Activated CD4-positive, alpha-beta memory T cell treated with anti-CD3 and anti-CD28 coated beads, Interleukin-2, amount 10 ng/mL, durations not matched to agents 7 days and 5 days (primary cell): ENCODE results near the gene INPP5A. TPM values are rescaled to one million over a fixed set of nuclear protein-coding genes. Genes with fewer than 3 reads are reported as not detected.
"Not testable (repeated sequence)": the region's sequence is repeated elsewhere in the genome, so short reads cannot be mapped to it uniquely, and the experiment has no call there.

Experiments used
- CTCF ChIA-PET: fragments of 350-600 bp; sonication (Branson Sonifier 250); formaldehyde crosslinking; loops from one replicate; lab custom pipeline; 2021; ENCODE audit warnings: antibody characterized with exemption, inconsistent platforms; lab: Charles Lee
- POLR2A ChIA-PET: fragments of 350-600 bp; sonication (Branson Sonifier 250); formaldehyde crosslinking; loops from one replicate; lab custom pipeline; 2021; ENCODE audit warnings: antibody characterized with exemption; lab: Charles Lee
- DNase-seq: peaks from one replicate; pipeline ENCODE4 v3.0.0-alpha.2; 2020
- H3K27ac Mint-ChIP-seq: one replicate; pipeline ENCODE4 v1.8.0; 2021; ENCODE audit warnings: mild to moderate bottlenecking, mixed read lengths
- H3K27me3 Mint-ChIP-seq: one replicate; pipeline ENCODE4 v1.8.0; 2021; ENCODE audit warnings: mixed read lengths
- H3K36me3 Mint-ChIP-seq: one replicate; pipeline ENCODE4 v1.8.0; 2021; ENCODE audit warnings: low read depth, mixed read lengths
- H3K4me1 Mint-ChIP-seq: one replicate; pipeline ENCODE4 v1.8.0; 2021; ENCODE audit warnings: mixed read lengths
- H3K4me3 Mint-ChIP-seq: one replicate; pipeline ENCODE4 v1.8.0; 2021; ENCODE audit warnings: mild to moderate bottlenecking, mixed read lengths
- H3K9me3 Mint-ChIP-seq: one replicate; pipeline ENCODE4 v1.8.0; 2021; ENCODE audit warnings: mixed read lengths
- total RNA-seq, 2 experiments: library from RNA; stranded (reverse); gene quantifications; one replicate each; pipeline ENCODE4 v1.2.3, GENCODE V29; 2021

INPP5A gene
- total RNA-seq, 2 experiments from 2014 or later, result 9.3 to 9.5 TPM

- ChIA-PET CTCF (no interaction called here), POLR2A (no interaction called here)
- H3K4me1 Mint-ChIP-seq, result no peaks in the 10 kb centered on the region
- no peaks in the 10 kb centered on the region for H3K9me3 Mint-ChIP-seq
- no peak overlapping the region for H3K27ac Mint-ChIP-seq
- no peak overlapping the region for H3K4me3 Mint-ChIP-seq
- H3K36me3 Mint-ChIP-seq, result no peaks in the 10 kb centered on the region
- H3K27me3 Mint-ChIP-seq, result no peaks in the 10 kb centered on the region
- no peak for DNase-seq
Measured at GRCh38 chr10:132742167-132742836, 204.7 kb downstream of the INPP5A start.

- H3K27me3 Mint-ChIP-seq, result no peaks in the 10 kb centered on the region
- no peak overlapping the region for H3K4me3 Mint-ChIP-seq
Measured at GRCh38 chr10:132742837-132743194, 205.2 kb downstream of the INPP5A start.

GRCh38 chr10:132743196-132743924 lies 205.8 kb downstream of the INPP5A start:
- POLR2A ChIA-PET, H3K4me3 Mint-ChIP-seq, H3K4me1 Mint-ChIP-seq, CTCF ChIA-PET, H3K36me3 Mint-ChIP-seq, H3K27ac Mint-ChIP-seq, H3K27me3 Mint-ChIP-seq, DNase-seq, H3K9me3 Mint-ChIP-seq: not testable (repeated sequence)

More at GRCh38 chr10:132742837-132743194, 205.2 kb downstream of the INPP5A start:
- Mint-ChIP-seq H3K36me3 (no peaks in the 10 kb centered on the region), H3K9me3 (no peaks in the 10 kb centered on the region), H3K4me1 (no peaks in the 10 kb centered on the region), H3K27ac (no peak overlapping the region)
- ChIA-PET CTCF (no interaction called here), POLR2A (no interaction called here)
- DNase-seq, result no peak

- CTCF ChIA-PET, result no interaction called here
- no peaks in the 10 kb centered on the region for H3K36me3 Mint-ChIP-seq
- DNase-seq, result no peak
- H3K27ac Mint-ChIP-seq, result no peak overlapping the region
- no peaks in the 10 kb centered on the region for H3K27me3 Mint-ChIP-seq
- H3K4me3 Mint-ChIP-seq, result no peak overlapping the region
- POLR2A ChIA-PET, result no interaction called here
- H3K9me3 Mint-ChIP-seq, result no peaks in the 10 kb centered on the region
- H3K4me1 Mint-ChIP-seq, result no peaks in the 10 kb centered on the region
Measured at GRCh38 chr10:132743925-132744490, 206.4 kb downstream of the INPP5A start.

- ChIA-PET CTCF (no interaction called here), POLR2A (no interaction called here)
- H3K27me3 Mint-ChIP-seq, result no peaks in the 10 kb centered on the region
Measured at GRCh38 chr10:132744839-132745238, 207.3 kb downstream of the INPP5A start.

GRCh38 chr10:132745511-132745910 lies 207.9 kb downstream of the INPP5A start:
- ChIA-PET POLR2A (no interaction called here), CTCF (no interaction called here)
- DNase-seq, result no peak
- Mint-ChIP-seq H3K4me1 (no peaks in the 10 kb centered on the region), H3K27ac (no peak overlapping the region), H3K4me3 (no peak overlapping the region), H3K9me3 (no peaks in the 10 kb centered on the region), H3K27me3 (no peaks in the 10 kb centered on the region), H3K36me3 (no peaks in the 10 kb centered on the region)

More at GRCh38 chr10:132744839-132745238, 207.3 kb downstream of the INPP5A start:
- H3K27ac Mint-ChIP-seq, result no peak overlapping the region
- H3K4me3 Mint-ChIP-seq, result no peak overlapping the region
- no peaks in the 10 kb centered on the region for H3K4me1 Mint-ChIP-seq
- no peaks in the 10 kb centered on the region for H3K9me3 Mint-ChIP-seq
- H3K36me3 Mint-ChIP-seq, result no peaks in the 10 kb centered on the region
- no peak for DNase-seq

GRCh38 chr10:132745971-132746370 lies 208.4 kb downstream of the INPP5A start:
- no peaks in the 10 kb centered on the region for H3K4me1 Mint-ChIP-seq
- no peak overlapping the region for H3K27ac Mint-ChIP-seq
- ChIA-PET CTCF (no interaction called here), POLR2A (no interaction called here)
- H3K36me3 Mint-ChIP-seq, result no peaks in the 10 kb centered on the region
- no peak for DNase-seq
- no peaks in the 10 kb centered on the region for H3K27me3 Mint-ChIP-seq
- H3K9me3 Mint-ChIP-seq, result no peaks in the 10 kb centered on the region
- no peak overlapping the region for H3K4me3 Mint-ChIP-seq

GRCh38 chr10:132746386-132746785 lies 208.8 kb downstream of the INPP5A start:
- Mint-ChIP-seq H3K9me3 (no peaks in the 10 kb centered on the region), H3K27me3 (no peaks in the 10 kb centered on the region), H3K4me1 (no peaks in the 10 kb centered on the region), H3K4me3 (no peak overlapping the region), H3K27ac (no peak overlapping the region), H3K36me3 (no peaks in the 10 kb centered on the region)
- DNase-seq, result no peak
- POLR2A ChIA-PET, result no interaction called here
- CTCF ChIA-PET, result no interaction called here

GRCh38 chr10:132746801-132747625 lies 209.4 kb downstream of the INPP5A start:
- Mint-ChIP-seq H3K9me3 (no peaks in the 10 kb centered on the region), H3K27me3 (no peaks in the 10 kb centered on the region), H3K4me3 (no peak overlapping the region), H3K4me1 (no peaks in the 10 kb centered on the region), H3K27ac (no peak overlapping the region), H3K36me3 (no peaks in the 10 kb centered on the region)
- POLR2A ChIA-PET, result no interaction called here
- no peak for DNase-seq
- CTCF ChIA-PET, result no interaction called here

GRCh38 chr10:132748135-132748534 lies 210.5 kb downstream of the INPP5A start:
- Mint-ChIP-seq H3K27ac (no peak overlapping the region), H3K27me3 (no peaks in the 10 kb centered on the region)
- CTCF ChIA-PET, result no interaction called here

GRCh38 chr10:132748545-132749370 lies 211.2 kb downstream of the INPP5A start:
- Mint-ChIP-seq H3K27me3 (no peaks in the 10 kb centered on the region), H3K9me3 (no peaks in the 10 kb centered on the region), H3K27ac (no peak overlapping the region), H3K4me3 (no peak overlapping the region), H3K36me3 (no peaks in the 10 kb centered on the region), H3K4me1 (no peaks in the 10 kb centered on the region)
- CTCF ChIA-PET, result no interaction called here
- POLR2A ChIA-PET, result no interaction called here
- no peak for DNase-seq

More at GRCh38 chr10:132748135-132748534, 210.5 kb downstream of the INPP5A start:
- no peaks in the 10 kb centered on the region for H3K9me3 Mint-ChIP-seq
- no peaks in the 10 kb centered on the region for H3K36me3 Mint-ChIP-seq
- POLR2A ChIA-PET, result no interaction called here
- no peaks in the 10 kb centered on the region for H3K4me1 Mint-ChIP-seq
- no peak for DNase-seq
- no peak overlapping the region for H3K4me3 Mint-ChIP-seq

GRCh38 chr10:132749371-132749795 lies 211.8 kb downstream of the INPP5A start:
- no peak for DNase-seq
- Mint-ChIP-seq H3K27me3 (no peaks in the 10 kb centered on the region), H3K4me3 (no peak overlapping the region), H3K27ac (no peak overlapping the region), H3K9me3 (no peaks in the 10 kb centered on the region), H3K4me1 (no peaks in the 10 kb centered on the region), H3K36me3 (peaks cover 3% of the 10 kb centered on the region)
- ChIA-PET CTCF (no interaction called here), POLR2A (no interaction called here)
